Fibroblast of lung (primary cell): ENCODE results near the gene NKTR.

Experiments used
- CTCF ChIP-seq, 2 donors: IDR thresholded peaks in 1 of 2; conservative IDR thresholded peaks in 1 of 2; 1 replicate in 1 of 2; 2 replicates in 1 of 2; pipeline ENCODE4 v1.5.1; 2011 to 2012; ENCODE audit warnings: low read length in 2 of 2, control low read depth in 1 of 2, inconsistent platforms in 1 of 2, low read depth in 1 of 2, mild to moderate bottlenecking in 1 of 2
- EZH2 ChIP-seq: IDR thresholded peaks from 2 replicates; pipeline ENCODE4 v1.5.1; 2012; ENCODE audit warnings: low read length, control low read depth, mild to moderate bottlenecking; ENCODE audit errors: missing control alignments

GRCh38 chr3:42581400-42581708 is 19.1 kb upstream of the NKTR start:
- TF ChIP-seq CTCF (conservative IDR thresholded peaks at IDR 0.05 in 1 of 2, IDR thresholded peaks at IDR 0.05 in 1 of 2; ENCODE audit: low read depth in 1 of 2, low read length in 2 of 2), result no peak
- TF ChIP-seq EZH2, result no peak
